GDM1 (cell line): ENCODE results near the gene SDK1.

ENCODE experiments used
- DNase-seq: peaks from one replicate; lab custom pipeline; 2025; lab: John Stamatoyannopoulos, UW

Gene SDK1

DNA sequence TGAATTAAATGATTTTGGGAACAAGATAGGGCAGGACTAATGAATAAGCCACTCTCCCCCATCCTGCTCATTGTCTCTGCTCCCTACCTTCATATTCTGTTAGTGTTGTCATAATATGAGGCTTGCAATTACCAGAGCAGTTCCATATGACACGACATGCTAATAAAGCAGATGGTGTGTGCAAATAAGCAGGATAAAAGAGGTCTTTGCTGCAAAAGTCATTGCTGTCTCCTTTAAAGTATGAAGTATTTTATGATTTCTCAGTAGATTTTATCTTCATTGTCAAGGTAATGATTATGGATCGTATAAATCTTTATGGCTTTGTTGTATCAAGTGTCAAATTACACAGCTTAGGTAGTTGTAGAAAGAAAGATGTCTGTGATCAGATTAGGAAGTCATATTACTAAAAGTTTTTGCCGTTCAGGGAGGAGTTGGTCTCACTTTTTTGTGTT, 114.8 kb downstream of the SDK1 start:
- DNase-seq = no peak

DNA sequence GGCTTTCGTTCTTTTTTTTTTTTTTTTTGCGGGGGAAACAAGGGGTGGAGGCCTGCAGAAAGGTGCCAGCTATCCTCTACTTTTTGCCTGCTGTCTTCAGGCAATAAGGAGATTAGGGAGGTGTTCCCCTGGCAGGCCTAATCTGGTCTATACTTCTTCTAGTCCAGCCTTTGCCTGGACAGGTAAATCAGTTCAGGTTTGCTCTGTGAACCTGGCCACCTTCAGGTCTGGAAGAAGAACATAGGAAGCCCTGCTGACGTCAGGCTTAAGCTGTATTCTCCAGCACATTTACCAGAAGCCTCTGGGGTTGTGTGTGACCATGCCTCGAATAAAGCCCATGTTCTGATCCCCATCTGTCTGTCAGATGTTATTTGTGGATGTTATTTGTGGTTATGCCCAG, 115.4 kb downstream of the SDK1 start:
- no peak for DNase-seq

DNA sequence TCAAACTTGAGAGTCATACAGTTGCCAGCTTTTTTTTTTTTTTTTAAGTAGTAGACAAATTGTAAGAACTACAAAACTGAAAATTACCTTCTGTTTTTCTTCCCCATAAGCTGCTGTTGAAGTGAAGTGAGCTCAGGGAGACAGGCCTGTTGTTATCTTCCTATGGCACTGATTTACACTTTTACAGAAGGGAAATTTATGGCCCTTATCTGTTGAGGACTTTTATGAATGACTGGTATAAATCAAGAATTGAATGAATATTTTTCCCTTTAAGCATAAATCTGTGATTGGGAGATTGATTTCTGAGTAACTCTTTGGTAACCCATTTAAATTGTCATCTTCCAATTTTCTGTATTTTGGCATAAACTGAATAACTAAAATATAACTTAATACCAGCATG, 124.0 kb downstream of the SDK1 start:
- DNase-seq = no peak

DNA sequence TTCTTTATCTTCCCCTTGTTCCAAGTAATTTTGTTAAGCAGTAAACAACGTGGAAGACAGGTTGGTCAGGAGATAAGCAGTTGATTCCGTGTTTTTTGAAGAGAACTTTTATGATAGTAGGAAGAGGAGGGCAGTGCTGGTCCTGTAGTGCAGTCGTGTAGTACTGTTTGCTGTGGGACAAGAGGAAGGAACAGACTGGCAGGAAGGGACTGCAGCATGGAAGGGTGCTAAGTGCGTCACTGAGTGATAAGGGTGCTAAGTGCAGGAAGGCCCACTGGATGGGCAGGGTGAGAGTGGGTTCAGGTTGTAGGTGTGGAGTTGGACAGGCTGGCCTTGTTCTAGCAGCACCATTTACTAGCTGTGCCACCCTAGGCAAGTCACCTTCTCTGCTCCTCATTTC, 125.0 kb downstream of the SDK1 start:
- DNase-seq = no peak

DNA sequence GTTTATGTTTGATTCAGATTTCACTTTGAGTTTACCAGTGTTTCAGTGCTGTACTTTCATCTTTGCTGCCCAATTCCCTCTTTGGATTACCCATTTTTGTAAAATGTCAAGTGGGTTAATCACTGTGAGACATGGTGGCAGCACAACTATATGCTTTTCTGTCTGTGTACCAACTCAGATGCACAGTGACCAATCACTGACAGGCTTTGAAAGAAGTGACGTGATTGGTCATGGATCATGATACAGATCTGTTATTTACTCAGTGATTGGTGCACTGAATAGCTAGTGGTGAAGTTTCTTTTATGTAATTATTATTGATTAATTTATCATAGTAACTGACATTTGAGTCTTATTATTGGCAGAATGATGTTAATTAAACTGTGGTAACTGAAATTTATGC, 126.9 kb downstream of the SDK1 start:
- DNase-seq = no peak

DNA sequence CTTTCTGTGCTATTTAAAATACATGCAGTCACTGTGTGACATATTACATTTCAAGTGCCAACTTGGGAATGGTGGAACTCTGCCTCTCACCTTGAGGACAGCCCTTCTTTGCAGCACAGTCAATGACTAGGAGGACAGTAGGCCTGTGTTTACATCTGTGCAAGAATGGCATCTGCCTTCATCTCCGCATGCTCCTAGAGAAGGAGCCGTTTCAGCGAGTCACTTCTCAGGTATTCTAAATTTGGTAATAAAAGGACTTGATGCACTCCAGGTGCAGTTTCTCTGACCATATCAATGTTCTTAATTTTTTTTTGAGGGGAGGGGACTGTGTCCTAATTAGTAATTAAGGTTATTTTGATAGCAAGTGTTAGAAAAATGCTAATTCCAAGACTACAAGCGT, 128.9 kb downstream of the SDK1 start:
- no peak for DNase-seq

DNA sequence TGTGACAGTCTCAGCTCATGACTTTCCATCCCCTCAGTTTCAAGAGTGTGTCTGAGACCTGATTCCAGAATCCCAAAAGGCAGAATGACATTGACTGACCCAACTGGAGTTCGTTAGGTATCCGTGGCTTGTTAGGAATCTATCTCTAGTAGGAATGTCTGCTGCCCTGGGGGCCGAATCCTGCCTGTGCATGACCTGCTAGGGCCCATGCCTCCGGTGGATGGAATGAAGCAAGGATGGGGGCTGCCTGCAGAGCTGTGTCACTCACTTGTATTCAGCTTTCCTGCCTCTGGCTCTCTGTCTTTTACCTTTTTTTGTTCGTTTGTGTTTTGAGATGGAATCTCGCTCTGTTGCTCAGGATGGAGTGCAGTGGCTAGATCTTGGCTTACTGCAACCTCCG, 129.5 kb downstream of the SDK1 start:
- DNase-seq = no peak

DNA sequence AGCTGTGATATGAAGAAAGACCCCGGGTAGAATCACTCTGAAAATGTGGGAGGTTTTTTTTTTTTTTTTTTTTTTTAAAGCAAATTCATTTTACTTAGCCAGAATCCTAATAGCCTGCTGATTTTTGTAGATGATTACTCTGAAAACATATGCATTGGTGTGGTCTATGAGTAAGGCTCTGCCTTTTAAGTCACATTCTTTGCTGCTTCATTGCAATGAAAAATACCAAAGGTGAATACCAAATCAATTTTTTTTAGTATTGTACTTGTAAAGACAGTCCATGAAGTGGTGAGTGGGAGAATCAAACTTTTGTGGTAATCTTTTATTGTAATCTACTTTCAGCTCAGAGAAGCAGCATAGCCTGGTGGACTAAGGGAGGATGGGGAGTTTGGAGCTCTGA, 130.3 kb downstream of the SDK1 start:
- DNase-seq = no peak

DNA sequence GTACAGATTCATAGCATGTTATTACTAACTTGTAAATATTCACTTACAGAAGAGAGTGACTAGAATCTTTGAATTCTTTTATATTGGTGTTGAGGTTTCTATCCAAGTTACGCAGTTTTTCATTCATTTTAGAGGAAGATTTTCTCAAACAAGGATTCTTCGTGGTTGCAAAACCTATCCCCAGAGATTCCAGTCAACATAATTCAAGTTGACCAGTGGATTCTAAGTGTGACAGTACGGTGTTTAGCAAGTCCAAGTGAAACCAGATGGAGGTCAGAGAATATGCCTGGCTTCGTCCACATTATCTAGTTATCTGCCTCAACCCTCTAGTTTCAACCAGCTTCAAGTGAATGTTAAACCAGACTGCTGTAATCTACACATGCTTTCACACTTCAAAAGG, 131.9 kb downstream of the SDK1 start:
- no peak for DNase-seq

DNA sequence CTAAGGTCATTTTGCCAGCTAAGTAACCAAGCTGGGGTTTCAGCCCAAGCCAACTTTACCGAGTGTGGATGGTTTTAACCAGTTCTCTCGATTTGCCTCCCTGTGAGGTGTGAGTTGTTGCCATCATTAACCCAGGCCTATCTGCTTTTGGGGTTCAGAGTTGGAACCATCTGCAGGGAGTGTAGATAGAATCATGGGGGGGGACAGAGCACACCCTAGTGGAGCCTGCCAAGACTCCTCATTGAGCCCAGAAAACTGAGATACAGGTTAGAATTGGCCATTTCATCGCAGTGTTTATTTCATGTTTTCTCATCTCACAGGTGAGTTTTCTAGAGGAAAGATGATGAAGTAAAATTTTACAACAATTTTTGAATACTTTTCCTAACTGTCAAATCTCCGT, 133.6 kb downstream of the SDK1 start:
- DNase-seq = no peak

DNA sequence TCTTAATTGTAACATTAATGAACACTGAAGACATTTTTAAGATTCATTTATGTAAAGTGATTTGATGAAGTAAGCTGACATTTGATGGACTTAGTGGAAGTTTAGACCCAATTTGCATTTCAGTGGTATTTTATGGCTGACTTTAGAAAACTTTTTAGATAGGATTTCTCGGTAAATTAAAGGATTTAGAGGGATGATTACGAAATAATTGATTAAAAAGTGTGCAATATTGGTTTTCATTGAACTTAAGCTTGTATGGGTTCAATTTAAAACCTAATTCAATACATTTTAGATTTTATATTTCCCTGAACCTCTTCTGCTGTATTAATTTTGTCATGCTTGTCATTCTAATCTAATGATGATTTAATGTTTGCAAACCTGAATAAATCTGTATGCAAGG, 135.1 kb downstream of the SDK1 start:
- no peak for DNase-seq

DNA sequence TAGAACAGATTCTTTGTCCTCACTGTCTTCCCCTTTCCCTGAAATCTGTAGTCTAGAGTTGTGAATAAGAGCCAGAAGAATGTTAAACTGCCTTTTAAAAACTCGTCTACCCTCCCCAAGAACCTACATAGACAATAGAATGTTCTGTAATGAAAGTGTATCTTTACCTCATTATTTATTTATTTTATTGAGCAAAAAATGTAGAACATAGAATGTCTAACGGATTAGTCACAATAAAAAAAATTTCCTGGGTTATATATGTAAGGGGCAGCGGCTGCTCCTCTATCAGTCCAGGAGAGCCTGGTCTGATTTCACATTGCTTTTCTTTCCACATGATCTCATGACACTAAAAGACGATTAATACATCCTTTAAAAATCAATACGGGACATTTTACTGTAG, 135.7 kb downstream of the SDK1 start:
- no peak for DNase-seq

DNA sequence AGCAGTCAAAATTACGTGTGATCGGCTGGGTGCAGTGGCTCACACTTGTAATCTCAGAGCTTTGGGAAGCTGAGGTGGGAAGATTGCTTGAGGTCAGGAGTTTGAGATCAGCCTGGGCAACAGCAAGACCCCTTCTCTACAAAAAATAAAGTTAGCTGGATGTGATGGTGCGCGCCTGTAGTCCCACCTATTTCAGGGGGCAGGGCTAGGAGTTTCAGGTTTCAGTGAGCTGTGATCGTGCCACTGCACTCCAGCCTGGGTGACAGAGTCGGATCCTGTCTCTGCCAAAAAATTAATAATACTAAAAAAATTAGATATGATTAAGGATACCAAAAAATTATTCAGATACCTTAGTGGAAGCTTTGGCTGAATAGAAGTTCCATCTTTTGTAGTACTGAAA, 136.4 kb downstream of the SDK1 start:
- DNase-seq = no peak

DNA sequence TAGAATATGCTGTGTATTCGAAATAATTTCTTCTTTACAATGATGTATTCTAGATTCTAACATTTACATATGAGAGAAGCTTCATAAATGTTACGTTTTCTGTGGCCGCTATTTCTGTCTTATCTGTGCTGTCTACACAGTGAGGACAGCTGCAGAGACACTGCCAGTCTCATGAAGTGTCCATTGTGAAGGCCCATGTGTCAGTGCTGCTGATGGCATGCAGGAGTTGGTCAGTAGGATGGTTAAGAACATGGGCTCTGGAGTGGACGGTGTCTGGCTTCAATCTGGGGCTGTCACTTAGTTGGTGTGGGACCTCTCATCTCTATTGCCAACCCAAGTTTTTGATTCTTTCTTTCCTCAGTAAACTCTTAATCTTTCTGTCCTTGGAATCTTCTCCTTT, 137.3 kb downstream of the SDK1 start:
- no peak for DNase-seq

DNA sequence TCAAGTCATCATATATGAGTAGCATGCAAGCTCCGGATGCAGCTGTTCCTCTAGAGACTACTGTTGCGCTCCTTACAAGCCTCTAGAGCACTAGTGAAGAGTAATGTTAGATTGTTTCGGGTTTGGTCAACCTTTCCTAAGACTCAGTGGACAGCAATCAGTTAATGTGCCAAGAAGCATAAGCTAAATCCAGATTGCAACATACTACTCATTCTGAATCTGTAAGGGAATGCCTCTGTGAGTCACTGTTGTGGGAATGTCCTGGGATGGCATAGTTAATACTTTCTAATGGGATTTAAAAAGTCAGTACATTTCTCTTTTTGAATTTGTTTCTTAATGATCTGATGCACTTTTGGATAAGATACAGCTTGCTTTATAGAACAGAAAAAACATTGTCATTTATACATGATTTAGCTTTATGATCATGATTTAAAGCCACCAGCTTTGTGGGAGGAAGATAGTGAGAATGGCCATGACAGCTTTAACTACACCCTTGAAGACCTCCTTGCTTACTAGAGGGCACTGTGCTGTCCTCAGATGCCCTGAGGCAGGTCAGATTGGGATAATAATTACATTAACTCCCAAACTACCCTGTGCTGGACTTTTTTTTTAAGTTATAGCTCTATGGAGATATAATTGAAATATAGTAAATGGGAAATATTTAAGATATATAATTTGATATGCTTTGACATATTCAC, 138.4 kb downstream of the SDK1 start:
- no peak for DNase-seq

DNA sequence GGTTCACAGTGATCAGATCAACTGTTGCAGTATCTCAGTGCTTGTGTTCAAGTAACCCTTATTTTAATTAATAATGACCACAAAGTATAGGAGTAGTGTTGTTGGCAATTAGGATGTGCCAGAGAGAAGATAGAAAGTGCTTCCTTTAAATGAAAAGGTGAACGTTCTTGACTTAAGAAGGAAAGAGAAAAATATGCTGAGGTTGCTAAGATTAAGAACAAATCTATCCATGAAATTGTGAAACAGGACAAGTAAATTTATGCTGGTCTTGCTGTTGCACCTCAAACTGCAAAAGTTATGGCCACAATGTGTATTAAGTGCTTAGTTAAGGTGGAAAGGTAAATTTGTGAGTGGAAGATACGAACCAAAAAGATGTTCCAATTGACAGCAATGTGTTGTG, 139.5 kb downstream of the SDK1 start:
- DNase-seq = no peak

DNA sequence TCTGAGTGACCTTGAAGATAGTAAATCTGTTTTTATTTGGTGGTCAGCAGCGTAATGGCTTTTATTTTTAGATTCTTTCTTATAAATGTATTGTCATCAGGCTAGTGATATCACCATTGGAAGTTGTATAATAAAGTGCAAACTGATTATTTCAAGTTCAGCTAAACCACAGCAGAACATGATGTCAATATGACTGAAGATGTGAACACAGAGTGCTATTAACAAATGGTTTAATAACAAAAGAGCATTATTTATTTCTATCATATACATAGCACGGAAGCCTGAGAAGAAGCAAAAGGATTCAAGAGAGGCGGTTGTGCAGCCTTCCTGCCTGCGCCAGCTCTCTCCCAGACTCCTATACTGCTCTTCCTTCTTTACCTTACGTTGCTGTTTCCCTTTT, 142.7 kb downstream of the SDK1 start:
- DNase-seq = no peak

DNA sequence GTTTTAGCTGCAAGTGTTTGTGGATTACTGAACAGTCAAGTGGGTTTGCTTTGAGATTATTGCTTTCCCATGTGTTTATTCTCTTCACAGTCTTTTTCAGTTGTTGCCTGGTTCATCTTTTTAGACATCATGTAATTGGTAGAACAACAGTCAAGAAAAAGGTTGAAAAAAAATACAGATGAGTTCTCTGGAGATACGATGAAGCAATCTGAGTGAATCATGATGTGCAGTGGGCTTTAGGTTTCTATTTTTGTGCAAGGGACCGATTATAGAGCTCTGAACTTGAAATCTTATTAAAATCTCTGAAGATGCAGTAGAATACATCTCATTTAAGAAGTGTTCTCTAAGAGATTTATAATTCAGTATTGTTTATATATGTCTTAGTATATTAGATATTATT, 145.7 kb downstream of the SDK1 start:
- no peak for DNase-seq

DNA sequence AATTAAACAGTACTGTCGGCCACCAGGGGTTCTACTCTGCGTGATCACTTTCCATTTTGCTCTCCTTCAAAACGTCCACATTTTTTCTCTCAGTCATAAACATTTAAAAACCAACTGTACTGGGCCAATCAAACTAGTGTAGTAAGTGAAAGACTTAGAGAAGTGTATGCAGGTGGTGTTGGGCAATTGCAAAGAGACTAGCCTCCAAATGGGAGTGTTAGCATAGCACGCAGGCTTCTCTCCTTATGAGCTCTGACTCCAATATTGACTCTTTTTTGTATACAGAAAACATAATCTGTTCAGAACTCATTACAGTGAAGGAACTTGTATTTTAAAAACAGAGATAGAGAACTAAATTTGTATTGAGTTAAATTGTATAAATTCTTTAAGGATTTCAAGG, 150.6 kb downstream of the SDK1 start:
- no peak for DNase-seq

DNA sequence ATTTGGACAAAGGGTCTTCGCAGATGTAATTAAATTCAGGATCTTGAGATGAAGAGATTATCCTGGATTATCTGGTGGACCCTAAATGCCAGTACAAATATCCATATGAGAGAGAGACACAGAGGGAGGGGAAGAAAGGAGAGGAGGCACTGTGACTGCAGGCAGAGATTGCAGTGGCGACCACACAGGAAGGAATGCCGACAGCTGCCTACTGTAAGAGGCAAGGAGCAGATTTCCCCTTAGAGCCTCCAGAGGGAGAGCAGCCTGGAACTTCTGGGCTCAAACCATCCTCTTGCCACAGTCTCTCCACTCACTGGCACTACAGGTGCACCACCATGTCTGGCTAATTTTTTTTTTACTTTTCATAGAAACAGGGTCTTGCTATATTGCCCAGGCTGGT, 152.3 kb downstream of the SDK1 start:
- no peak for DNase-seq

DNA sequence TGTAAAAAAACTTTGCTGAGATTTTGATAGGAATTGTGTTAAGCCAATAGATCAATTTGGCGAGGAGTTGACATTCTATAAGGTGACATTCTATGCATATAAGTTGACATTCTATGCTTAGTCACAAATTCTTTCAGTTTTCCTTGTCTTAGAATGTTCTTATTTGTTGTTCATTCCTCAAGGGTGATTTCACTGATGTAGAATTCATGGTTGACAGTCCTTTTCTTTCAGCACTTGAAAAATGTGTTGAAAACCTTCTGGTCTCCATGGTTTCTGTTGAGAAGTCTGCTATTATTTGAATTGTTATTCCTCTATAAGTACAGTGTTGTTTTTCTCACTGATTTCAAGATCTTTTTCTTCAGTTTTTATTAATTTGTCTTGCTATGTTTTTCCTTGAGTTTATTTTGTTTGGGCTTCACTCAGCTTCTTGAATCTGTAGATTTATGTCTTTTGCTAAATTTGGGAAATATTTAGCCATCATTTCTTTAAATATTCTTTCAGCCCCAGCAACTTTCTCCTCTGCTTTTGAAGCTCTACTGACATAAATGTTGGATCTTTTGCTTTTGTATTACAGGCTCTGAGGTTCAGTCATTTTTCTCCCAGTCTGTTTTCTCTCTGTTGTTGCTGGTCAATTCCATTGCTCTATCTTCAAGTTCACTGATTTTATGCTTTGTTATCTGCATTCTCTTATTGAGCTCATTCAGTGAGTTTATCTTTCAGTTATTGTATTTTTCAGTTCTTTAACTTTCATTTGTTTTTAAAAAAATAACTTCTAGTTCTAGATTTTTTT, 154.9 kb downstream of the SDK1 start:
- DNase-seq = no peak

DNA sequence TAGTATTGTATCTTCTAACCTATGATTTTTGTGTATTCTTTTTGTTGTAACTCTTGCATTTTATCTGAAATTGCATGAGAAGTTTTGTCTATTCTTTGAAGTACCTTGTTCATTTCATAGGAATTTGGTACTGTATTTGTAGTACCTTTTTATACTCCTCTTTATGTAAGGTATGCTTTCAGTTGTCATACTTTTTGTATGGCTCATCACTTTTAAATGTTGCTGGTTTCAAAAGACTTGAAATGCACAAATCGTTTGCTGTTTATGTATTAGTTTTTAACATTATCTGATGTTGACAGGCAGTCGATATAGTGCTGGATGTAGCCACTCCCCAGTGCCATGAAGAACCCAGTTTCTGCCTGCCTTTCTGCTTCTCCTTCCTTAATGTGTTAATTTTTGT, 158.1 kb downstream of the SDK1 start:
- DNase-seq = no peak

DNA sequence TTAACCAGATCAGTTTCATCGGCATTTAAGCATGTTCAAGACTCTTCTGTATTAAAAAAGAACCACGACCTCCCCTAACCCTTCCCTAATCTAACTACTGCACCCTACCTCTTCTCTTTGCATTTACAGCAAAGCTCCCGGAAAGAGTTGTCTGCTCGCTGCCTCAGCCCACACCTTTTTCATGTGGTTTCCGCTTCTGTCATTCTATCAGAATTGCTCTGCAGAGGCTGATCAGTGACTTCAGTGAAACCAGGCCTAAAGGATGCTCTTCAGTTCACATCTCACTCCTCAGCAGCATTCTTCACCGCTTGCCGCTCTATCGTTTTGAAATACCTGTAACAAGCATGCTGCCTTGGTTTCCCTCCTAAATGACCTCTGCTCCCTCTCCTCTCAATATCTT, 160.9 kb downstream of the SDK1 start:
- no peak for DNase-seq

DNA sequence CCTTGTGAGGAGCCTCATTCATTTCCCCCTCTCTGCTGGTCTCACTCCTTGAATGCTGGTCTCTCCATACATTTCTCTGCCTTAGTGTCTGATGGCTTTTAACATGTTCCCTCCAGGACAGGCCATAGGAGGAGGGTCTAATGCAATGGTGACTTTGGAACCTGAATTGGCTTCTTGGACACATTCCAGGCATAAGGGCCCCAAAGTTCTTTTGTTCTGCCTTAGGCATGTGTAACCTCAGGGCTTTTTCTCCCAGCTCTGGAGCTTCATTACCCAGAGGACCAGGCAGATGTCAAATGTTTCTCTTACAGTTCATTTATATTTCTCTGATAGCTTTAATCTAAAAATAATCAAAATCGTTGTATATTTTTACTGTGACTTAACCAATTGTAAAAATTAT, 162.6 kb downstream of the SDK1 start:
- no peak for DNase-seq
